ENCODE measurements around the gene PLEKHO2. TPM values are rescaled to one million over a fixed set of nuclear protein-coding genes. Genes with fewer than 3 reads are reported as not detected.

Gene PLEKHO2
- total and polyA plus RNA-seq, 2 of the 13 experiments (the other 11 are each of a cell fraction or from before 2014, with no cell fraction given), result 3.8 to 4.8 TPM

DNA sequence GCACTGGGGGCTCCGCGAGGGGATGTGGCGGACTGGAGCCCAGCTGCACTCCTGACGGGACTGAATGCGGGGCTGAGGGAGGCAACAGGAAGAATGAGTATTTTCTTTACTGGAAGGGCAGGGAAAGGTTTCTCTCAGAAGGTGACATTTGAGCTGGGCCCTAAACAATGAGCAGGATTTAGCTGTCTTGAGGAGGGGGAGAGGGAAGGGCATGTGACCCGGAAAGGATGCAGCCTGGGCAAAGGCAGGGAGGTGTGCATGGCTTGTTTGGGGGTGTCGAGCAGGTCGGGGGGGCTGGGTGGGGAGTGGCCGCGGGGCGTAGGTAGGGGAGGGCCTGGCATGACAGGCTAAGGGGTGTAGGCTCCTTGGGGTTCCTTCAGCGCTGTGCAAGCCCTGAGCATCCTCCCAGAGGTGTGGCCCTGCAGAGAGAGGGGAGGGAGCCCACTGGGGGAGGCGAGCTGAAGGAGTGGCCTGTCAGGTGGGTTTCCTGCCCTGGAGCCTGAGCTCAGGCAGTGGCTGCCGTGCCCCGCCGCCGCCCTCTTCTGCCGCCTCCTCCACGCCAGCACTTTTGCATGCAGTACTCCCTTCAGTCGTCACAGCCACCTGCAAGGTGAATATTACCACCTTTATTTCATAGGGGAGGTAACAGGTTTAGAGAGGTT, 52.8 kb downstream of the PLEKHO2 start (continued):
- TF ChIP-seq CREB1 (IDR thresholded peaks at IDR 0.05) (no peak), CREB1 (CRISPR knock-in tag; IDR thresholded peaks at IDR 0.05) (no peak)

- POLR2A ChIA-PET, result no interaction called here
- peaks cover 53% of the 10 kb centered on the region for H3K4me1 ChIP-seq (ENCODE audit: insufficient read depth, low read length)
- no peaks in the 10 kb centered on the region for H3K9me3 ChIP-seq (ENCODE audit: low read length)
- FAIRE-seq (peak; percentile 62), ATAC-seq (peak; percentile 53), DNase-seq (ENCODE audit: low spot score) (no peak)
- H3K79me2 ChIP-seq (ENCODE audit: insufficient read depth, low read length), result no peaks in the 10 kb centered on the region
- WGBS (ENCODE audit: low lambda C conversion rate), result 24% methylated on average over 5 of the region's 6 CpGs
- CTCF ChIA-PET (ENCODE audit: low intra/inter-chr PET ratio, low total read pairs), result interaction anchor here (0.7 kb wide), 1 partner anchor 164 kb away, joined by 3 read pairs; no protein-coding TSS in a partner anchor
- peak overlapping the region; percentile 98 for H3K4me2 ChIP-seq (ENCODE audit: low read depth, low read length)
- no TSS peak for BruUV-seq (replicated peaks)
- H3K27me3 ChIP-seq (ENCODE audit: control insufficient read depth in 1 of 2, insufficient read depth in 2 of 2, low read length in 2 of 2), result peaks cover 0 to 22% of the 10 kb centered on the region in 2 experiments; a peak in 3 of 5 replicates
- no peaks in the 10 kb centered on the region for H4K20me1 ChIP-seq (ENCODE audit: insufficient read depth, low read length)
- in situ Hi-C loops (cut with HindIII; ENCODE audit: extremely low pct_ligation_motif_present, low pct_unique_long_range_greater_than_20kb) (no loop called here), intact Hi-C loops (cut with micrococcal nuclease; ENCODE audit: unreplicated experiment) (no loop called here)
- no peak overlapping the region for H3K27ac ChIP-seq (ENCODE audit: extremely low read length, insufficient read depth, low read length)
- H3K36me3 ChIP-seq (replicated peaks in 1 of 2; ENCODE audit: control insufficient read depth in 1 of 2, insufficient read depth in 2 of 2, low read length in 2 of 2), result no peaks in the 10 kb centered on the region
- H3K4me3 ChIP-seq (replicated peaks in 1 of 3; ENCODE audit: insufficient read depth in 1 of 3, low read depth in 2 of 3, low read length in 3 of 3), result peak overlapping the region; percentile 66 to 74 (median 66)
- peak overlapping the region; percentile 98 for H2AFZ ChIP-seq (ENCODE audit: low read length)
- peak overlapping the region; percentile 56; the same call in 1 of the 2 replicates for H3K9ac ChIP-seq (ENCODE audit: insufficient read depth, low read depth, low read length)
- no peak for TF ChIP-seq ZNF644 (CRISPR knock-in tag; IDR thresholded peaks at IDR 0.05; ENCODE audit: low read depth)
- no peak for TF ChIP-seq CC2D1A (CRISPR knock-in tag; IDR thresholded peaks at IDR 0.05)
- TF ChIP-seq ZNF800 (CRISPR knock-in tag; IDR thresholded peaks at IDR 0.05), result no peak
- TF ChIP-seq, protein P1, sequence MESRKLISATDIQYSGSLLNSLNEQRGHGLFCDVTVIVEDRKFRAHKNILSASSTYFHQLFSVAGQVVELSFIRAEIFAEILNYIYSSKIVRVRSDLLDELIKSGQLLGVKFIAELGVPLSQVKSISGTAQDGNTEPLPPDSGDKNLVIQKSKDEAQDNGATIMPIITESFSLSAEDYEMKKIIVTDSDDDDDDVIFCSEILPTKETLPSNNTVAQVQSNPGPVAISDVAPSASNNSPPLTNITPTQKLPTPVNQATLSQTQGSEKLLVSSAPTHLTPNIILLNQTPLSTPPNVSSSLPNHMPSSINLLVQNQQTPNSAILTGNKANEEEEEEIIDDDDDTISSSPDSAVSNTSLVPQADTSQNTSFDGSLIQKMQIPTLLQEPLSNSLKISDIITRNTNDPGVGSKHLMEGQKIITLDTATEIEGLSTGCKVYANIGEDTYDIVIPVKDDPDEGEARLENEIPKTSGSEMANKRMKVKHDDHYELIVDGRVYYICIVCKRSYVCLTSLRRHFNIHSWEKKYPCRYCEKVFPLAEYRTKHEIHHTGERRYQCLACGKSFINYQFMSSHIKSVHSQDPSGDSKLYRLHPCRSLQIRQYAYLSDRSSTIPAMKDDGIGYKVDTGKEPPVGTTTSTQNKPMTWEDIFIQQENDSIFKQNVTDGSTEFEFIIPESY (CRISPR knock-in tag; IDR thresholded peaks at IDR 0.05), result no peak
- TF ChIP-seq ZNF484 (CRISPR knock-in tag; IDR thresholded peaks at IDR 0.05; ENCODE audit: borderline replicate concordance, low read depth), result 0 out of 2 replicates have a peak, but pooled peaks have one; percentile 28
- TF ChIP-seq IRX3 (CRISPR knock-in tag; IDR thresholded peaks at IDR 0.05; ENCODE audit: borderline replicate concordance, low read depth), result no peak
- TF ChIP-seq SALL1 (CRISPR knock-in tag; IDR thresholded peaks at IDR 0.05), result 0 out of 2 replicates have a peak, but pooled peaks have one; percentile 14
- TF ChIP-seq ZNF770 (CRISPR knock-in tag; IDR thresholded peaks at IDR 0.05), result 0 out of 2 replicates have a peak, but pooled peaks have one; percentile 22
- TF ChIP-seq PBX3 (CRISPR knock-in tag; IDR thresholded peaks at IDR 0.05; ENCODE audit: borderline replicate concordance), result no peak
- no peak for TF ChIP-seq ZNF556 (CRISPR knock-in tag; IDR thresholded peaks at IDR 0.05; ENCODE audit: borderline replicate concordance)
- TF ChIP-seq ZNF703 (CRISPR knock-in tag; IDR thresholded peaks at IDR 0.05; ENCODE audit: borderline replicate concordance), result no peak
These were observed 53.8 kb downstream of the PLEKHO2 start for GRCh38 chr15:64895285-64896065.
